HFFc6 (cell line): ENCODE data around the gene SPANXN4. TPM values are rescaled to one million over a fixed set of nuclear protein-coding genes. Genes with fewer than 3 reads are reported as not detected.

ENCODE experiments used
- DNase-seq: peaks from one replicate; pipeline ENCODE4 v3.0.0-alpha.2; 2018
- H3K27ac Mint-ChIP-seq: 2 replicates; pipeline ENCODE4 v1.8.0; 2020; ENCODE audit warnings: mild to moderate bottlenecking, mixed read lengths
- H3K27me3 Mint-ChIP-seq: 2 replicates; pipeline ENCODE4 v1.8.0; 2021; ENCODE audit warnings: mild to moderate bottlenecking, moderate library complexity, mixed read lengths; ENCODE audit not compliant: insufficient read depth
- H3K36me3 Mint-ChIP-seq: 2 replicates; pipeline ENCODE4 v1.8.0; 2021; ENCODE audit warnings: low read depth, mixed read lengths
- H3K4me1 Mint-ChIP-seq: 2 replicates; pipeline ENCODE4 v1.8.0; 2020; ENCODE audit warnings: low read depth, mixed read lengths
- H3K4me3 Mint-ChIP-seq: 2 replicates; pipeline ENCODE4 v1.8.0; 2020; ENCODE audit warnings: mild to moderate bottlenecking, moderate library complexity, mixed read lengths
- H3K9me3 Mint-ChIP-seq: 2 replicates; pipeline ENCODE4 v1.8.0; 2020; ENCODE audit warnings: mild to moderate bottlenecking, mixed read lengths
- CTCF ChIP-seq: fragments of 200-600 bp; sonication (generic); IDR thresholded peaks from 2 replicates; pipeline ENCODE4 v1.5.0; 2021; ENCODE audit warnings: antibody characterized with exemption, mild to moderate bottlenecking
- long read RNA-seq: library from polyadenylated mRNA; unstranded; transcript quantifications from one replicate; pipeline ENCODE4 v2.0.0, GENCODE V29; 2019
- total RNA-seq, 6 experiments: library from RNA; stranded (reverse); fragmentation: NEBNext Ultra II Directional; extraction: Animal tissue kit (Norgen Biotek cat#: 25700); gene quantifications; 2 replicates in 1 of 6; 3 replicates in 5 of 6; pipeline ENCODE4 v1.2.3, GENCODE V29; 2021

Gene SPANXN4
- total RNA-seq, result not detected
- long read RNA-seq, result 0 reads

GRCh38 chrX:143025628-143026027 lies at the start of gene SPANXN4:
Gene SPANXN4 (plus strand): TSS chrX:143025928. CDS start chrX:143026015, 87 bp downstream.
- DNase-seq, result no peak
- H3K36me3 Mint-ChIP-seq, result no peaks in the 10 kb centered on the region
- H3K27me3 Mint-ChIP-seq, result no peaks in the 10 kb centered on the region
- H3K27ac Mint-ChIP-seq, result no peak within 1 kb of the TSS
- H3K4me1 Mint-ChIP-seq, result no peaks in the 10 kb centered on the region
- TF ChIP-seq CTCF, result no peak
- H3K4me3 Mint-ChIP-seq, result no peak within 1 kb of the TSS
- H3K9me3 Mint-ChIP-seq, result peaks cover 6% of the 10 kb centered on the region; the same call in 1 of the 2 replicates

- Mint-ChIP-seq H3K4me3 (no peak overlapping the region), H3K9me3 (peaks cover 17% of the 10 kb centered on the region), H3K27me3 (no peaks in the 10 kb centered on the region), H3K4me1 (no peaks in the 10 kb centered on the region), H3K27ac (no peak overlapping the region), H3K36me3 (no peaks in the 10 kb centered on the region)
- DNase-seq, result no peak
- TF ChIP-seq CTCF, result no peak
These were observed 48.4 kb upstream of the SPANXN4 start for GRCh38 chrX:142977128-142977914.

DNA sequence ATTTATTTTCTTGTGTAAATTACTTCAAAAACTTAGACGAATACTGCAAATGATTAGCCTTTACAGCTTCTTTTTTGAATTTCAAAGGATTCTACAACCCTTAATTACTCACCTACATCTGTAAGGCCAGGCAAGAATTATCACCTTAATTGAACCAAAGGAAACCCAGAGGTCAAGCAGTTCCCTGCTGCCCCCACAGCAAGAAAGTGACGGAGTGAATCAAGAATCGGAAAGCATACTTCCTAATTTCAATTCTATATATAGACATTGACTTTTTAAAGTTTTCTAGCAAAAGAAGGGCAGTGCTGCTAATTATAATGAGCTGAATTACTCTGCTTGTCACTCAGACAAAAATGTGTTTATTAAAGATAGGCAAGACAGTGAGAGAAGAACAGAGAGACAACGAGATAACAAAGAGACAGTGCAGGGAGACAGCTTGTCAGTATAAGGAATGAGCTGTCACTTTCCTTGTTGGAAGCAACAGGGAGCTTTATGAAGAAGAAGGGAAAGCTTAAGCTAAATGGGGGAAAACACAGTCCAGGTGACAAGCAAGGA lies 47.5 kb upstream of the SPANXN4 start:
- Mint-ChIP-seq H3K4me1 (no peaks in the 10 kb centered on the region), H3K27ac (no peak overlapping the region), H3K36me3 (no peaks in the 10 kb centered on the region), H3K27me3 (no peaks in the 10 kb centered on the region), H3K9me3 (peaks cover 17% of the 10 kb centered on the region), H3K4me3 (no peak overlapping the region)
- no peak for DNase-seq
- no peak for TF ChIP-seq CTCF

DNA sequence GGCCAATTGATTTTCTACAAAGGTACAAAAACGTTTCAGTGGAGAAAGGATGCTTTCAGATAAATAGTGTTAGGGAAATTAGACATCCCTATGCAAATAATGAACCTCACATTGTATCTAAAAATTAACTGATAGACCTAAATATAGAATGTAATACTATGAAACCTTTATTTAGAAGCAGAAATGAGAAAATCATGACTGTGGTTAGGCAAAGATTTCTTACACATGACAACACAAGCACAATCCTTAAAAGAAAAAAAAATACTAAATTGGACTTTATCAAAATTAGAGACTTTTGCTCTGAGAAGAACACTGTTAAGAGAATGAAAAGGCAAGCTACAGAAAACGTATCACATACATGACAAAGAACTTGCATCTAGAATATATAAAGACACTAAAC lies 43.0 kb upstream of the SPANXN4 start:
- H3K4me1 Mint-ChIP-seq, result no peaks in the 10 kb centered on the region
- H3K36me3 Mint-ChIP-seq, result no peaks in the 10 kb centered on the region
- peaks cover 12% of the 10 kb centered on the region for H3K9me3 Mint-ChIP-seq
- DNase-seq, result no peak
- H3K27me3 Mint-ChIP-seq, result no peaks in the 10 kb centered on the region
- no peak for TF ChIP-seq CTCF
- H3K27ac Mint-ChIP-seq, result no peak overlapping the region
- no peak overlapping the region for H3K4me3 Mint-ChIP-seq

DNA sequence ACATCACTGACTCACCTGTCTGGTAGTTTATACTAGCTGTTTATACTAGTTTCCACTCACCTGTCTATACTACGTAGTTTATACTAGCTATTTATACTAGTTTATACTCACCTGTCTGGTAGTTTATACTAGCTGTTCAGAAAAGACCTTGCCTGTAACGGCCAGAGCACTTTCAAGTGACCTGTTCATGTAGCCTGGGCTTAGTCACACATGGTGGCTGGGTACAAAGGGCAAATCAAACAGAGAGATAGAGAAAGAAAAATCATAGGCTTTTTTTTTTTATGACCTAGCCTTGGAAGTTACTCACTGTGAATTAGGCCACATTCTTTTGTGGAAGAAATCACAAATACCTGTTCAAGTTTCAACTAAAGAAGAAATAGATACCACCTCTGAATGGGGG lies 30.7 kb upstream of the SPANXN4 start:
- H3K27me3 Mint-ChIP-seq, result no peaks in the 10 kb centered on the region
- no peak for DNase-seq
- no peak overlapping the region for H3K4me3 Mint-ChIP-seq
- no peaks in the 10 kb centered on the region for H3K4me1 Mint-ChIP-seq
- H3K27ac Mint-ChIP-seq, result no peak overlapping the region
- peaks cover 17% of the 10 kb centered on the region for H3K9me3 Mint-ChIP-seq
- no peak for TF ChIP-seq CTCF
- H3K36me3 Mint-ChIP-seq, result no peaks in the 10 kb centered on the region
